Measurements from ENCODE around the gene CAMK1G. TPM values are rescaled to one million over a fixed set of nuclear protein-coding genes. Genes with fewer than 3 reads are reported as not detected.

CAMK1G gene
- total and polyA plus RNA-seq, 9 of the 15 experiments (the other 6 are each of a cell fraction or from before 2014, with no cell fraction given), result not detected

DNA sequence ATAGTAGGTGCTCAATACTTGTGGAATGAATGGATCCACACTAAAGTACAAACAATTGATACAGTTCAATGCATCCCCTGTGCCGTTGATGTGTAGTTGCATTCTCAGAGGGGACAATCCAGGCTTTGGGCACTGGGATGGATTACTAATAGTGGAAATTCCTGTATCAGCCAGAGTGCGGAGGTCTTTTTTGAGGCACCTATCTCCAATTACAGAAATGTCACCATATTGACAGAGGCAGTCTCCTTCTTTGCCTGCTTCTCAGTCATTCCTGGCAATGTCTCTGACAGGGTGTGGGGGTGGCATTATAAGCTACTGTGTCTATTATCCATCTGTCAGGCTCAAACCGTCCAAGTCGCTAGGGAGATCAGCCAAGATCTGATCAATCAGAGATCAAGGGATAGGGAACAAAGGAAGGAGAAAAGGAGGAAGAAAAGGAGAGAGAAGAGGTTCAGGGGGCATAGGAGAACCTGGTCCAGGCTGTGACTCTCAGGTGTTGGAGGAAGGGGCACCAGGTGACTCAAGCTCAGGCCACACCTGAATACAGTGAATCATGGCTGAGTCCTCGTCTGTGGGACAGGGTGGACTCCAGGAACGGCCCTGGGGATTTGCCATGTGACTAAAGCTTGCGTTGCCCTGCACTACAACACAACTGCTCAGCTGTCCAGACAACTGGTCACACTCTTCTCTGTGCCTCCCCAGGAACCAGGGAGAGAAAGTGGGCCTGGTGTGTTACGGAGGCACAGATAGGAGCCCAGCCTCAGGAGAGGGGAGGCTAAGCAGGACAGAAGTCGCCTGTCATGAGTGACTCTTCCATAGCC, 72.1 kb downstream of the CAMK1G start:
- H3K9me3 ChIP-seq (replicated peaks; ENCODE audit: control insufficient read depth, insufficient read depth, low read depth, low read length), result no peaks in the 10 kb centered on the region
- H3K4me3 ChIP-seq, result no peak overlapping the region
- in situ Hi-C loops (cut with MboI), result loop anchor here (10.0 kb wide), 1 partner anchor 1831 kb away; no protein-coding TSS in a partner anchor
- ATAC-seq (no peak), FAIRE-seq (no peak), DNase-seq (ENCODE audit: extremely low read depth in 1 of 4, low spot score in 3 of 4) (no peak)
- BruUV-seq (replicated peaks), result no TSS peak
- H3K4me2 ChIP-seq (ENCODE audit: insufficient read depth, low read length), result no peak overlapping the region
- no peaks in the 10 kb centered on the region for H3K79me2 ChIP-seq (ENCODE audit: control insufficient read depth, insufficient read depth, low read length)
- intact Hi-C loops (cut with micrococcal nuclease), result no loop called here
- CTCF ChIA-PET (ENCODE audit: low intra/inter-chr PET ratio), result no interaction called here
- H3K9ac ChIP-seq (ENCODE audit: insufficient read depth in 1 of 2, low read depth in 2 of 2, low read length in 2 of 2), result no peak overlapping the region
- no peaks in the 10 kb centered on the region for H3K9me1 ChIP-seq (ENCODE audit: control insufficient read depth, insufficient read depth, low read length)
- H4K20me1 ChIP-seq (replicated peaks; ENCODE audit: control insufficient read depth, insufficient read depth, low read length), result no peaks in the 10 kb centered on the region
- peaks cover 26 to 30% of the 10 kb centered on the region in 2 experiments for H3K4me1 ChIP-seq (replicated peaks in 1 of 2; ENCODE audit: control insufficient read depth in 2 of 2, insufficient read depth in 2 of 2, low read length in 2 of 2)
- TF ChIP-seq HNRNPK (IDR thresholded peaks at IDR 0.05; ENCODE audit: low read depth, low read length, poor library complexity, severe bottlenecking) (no peak), ZKSCAN1 (IDR thresholded peaks at IDR 0.05; ENCODE audit: low read depth, low read length) (peak; percentile 85)
- POLR2A ChIA-PET, result no interaction called here
- H3K27ac ChIP-seq (ENCODE audit: extremely low read depth, low read depth, low read length), result no peak overlapping the region
- H3K27me3 ChIP-seq (ENCODE audit: control insufficient read depth in 2 of 2, insufficient read depth in 2 of 2, low read length in 2 of 2), result peaks cover 0 to 6% of the 10 kb centered on the region in 2 experiments; a peak in 1 of 5 replicates
- no peaks in the 10 kb centered on the region for H3K36me3 ChIP-seq (ENCODE audit: control insufficient read depth, insufficient read depth, low read length)
- WGBS (ENCODE audit: insufficient coverage, low coverage, missing lambda C conversion rate), result 31% methylated on average over 9 of the region's 9 CpGs
- H2AFZ ChIP-seq (ENCODE audit: low read depth, low read length), result no peak overlapping the region

GRCh38 chr1:209657140-209657879, 73.8 kb downstream of the CAMK1G start:
- Histone ChIP-seq H3K9me1 (ENCODE audit: control insufficient read depth, insufficient read depth, low read length) (no peaks in the 10 kb centered on the region), H3K4me3 (no peak overlapping the region), H3K27me3 (ENCODE audit: control insufficient read depth in 2 of 2, insufficient read depth in 2 of 2, low read length in 2 of 2) (peaks cover 0 to 6% of the 10 kb centered on the region in 2 experiments; a peak in 2 of 5 replicates), H3K79me2 (ENCODE audit: control insufficient read depth, insufficient read depth, low read length) (no peaks in the 10 kb centered on the region), H4K20me1 (replicated peaks; ENCODE audit: control insufficient read depth, insufficient read depth, low read length) (no peaks in the 10 kb centered on the region), H3K9me3 (replicated peaks; ENCODE audit: control insufficient read depth, insufficient read depth, low read depth, low read length) (no peaks in the 10 kb centered on the region), H3K4me2 (ENCODE audit: insufficient read depth, low read length) (no peak overlapping the region), H2AFZ (ENCODE audit: low read depth, low read length) (peak overlapping the region; percentile 3), H3K27ac (ENCODE audit: extremely low read depth, low read depth, low read length) (no peak overlapping the region), H3K9ac (ENCODE audit: insufficient read depth in 1 of 2, low read depth in 2 of 2, low read length in 2 of 2) (no peak overlapping the region), H3K36me3 (ENCODE audit: control insufficient read depth, insufficient read depth, low read length) (no peaks in the 10 kb centered on the region), H3K4me1 (replicated peaks in 1 of 2; ENCODE audit: control insufficient read depth in 2 of 2, insufficient read depth in 2 of 2, low read length in 2 of 2) (peaks cover 14 to 20% of the 10 kb centered on the region in 2 experiments)
- intact Hi-C loops (cut with micrococcal nuclease) (no loop called here), in situ Hi-C loops (cut with MboI) (loop anchor here (10.0 kb wide), 1 partner anchor 1833 kb away; no protein-coding TSS in a partner anchor)
- FAIRE-seq (peak; percentile 15), DNase-seq (ENCODE audit: extremely low read depth in 1 of 4, low spot score in 3 of 4) (peak in 2 of 4 experiments; percentile 33 to 40), ATAC-seq (peak; percentile 48)
- CTCF ChIA-PET (ENCODE audit: low intra/inter-chr PET ratio), result no interaction called here
- POLR2A ChIA-PET, result interaction anchor here (0.7 to 1.7 kb wide), 4 partner anchors 8 to 28 kb away, joined by 3 to 6 read pairs (median 5); no protein-coding TSS in a partner anchor
- 19% methylated on average over 9 of the region's 9 CpGs for WGBS (ENCODE audit: insufficient coverage, low coverage, missing lambda C conversion rate)
- no TSS peak for BruUV-seq (replicated peaks)
- TF ChIP-seq, protein P1, sequence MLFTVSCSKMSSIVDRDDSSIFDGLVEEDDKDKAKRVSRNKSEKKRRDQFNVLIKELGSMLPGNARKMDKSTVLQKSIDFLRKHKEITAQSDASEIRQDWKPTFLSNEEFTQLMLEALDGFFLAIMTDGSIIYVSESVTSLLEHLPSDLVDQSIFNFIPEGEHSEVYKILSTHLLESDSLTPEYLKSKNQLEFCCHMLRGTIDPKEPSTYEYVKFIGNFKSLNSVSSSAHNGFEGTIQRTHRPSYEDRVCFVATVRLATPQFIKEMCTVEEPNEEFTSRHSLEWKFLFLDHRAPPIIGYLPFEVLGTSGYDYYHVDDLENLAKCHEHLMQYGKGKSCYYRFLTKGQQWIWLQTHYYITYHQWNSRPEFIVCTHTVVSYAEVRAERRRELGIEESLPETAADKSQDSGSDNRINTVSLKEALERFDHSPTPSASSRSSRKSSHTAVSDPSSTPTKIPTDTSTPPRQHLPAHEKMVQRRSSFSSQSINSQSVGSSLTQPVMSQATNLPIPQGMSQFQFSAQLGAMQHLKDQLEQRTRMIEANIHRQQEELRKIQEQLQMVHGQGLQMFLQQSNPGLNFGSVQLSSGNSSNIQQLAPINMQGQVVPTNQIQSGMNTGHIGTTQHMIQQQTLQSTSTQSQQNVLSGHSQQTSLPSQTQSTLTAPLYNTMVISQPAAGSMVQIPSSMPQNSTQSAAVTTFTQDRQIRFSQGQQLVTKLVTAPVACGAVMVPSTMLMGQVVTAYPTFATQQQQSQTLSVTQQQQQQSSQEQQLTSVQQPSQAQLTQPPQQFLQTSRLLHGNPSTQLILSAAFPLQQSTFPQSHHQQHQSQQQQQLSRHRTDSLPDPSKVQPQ (CRISPR knock-in tag; IDR thresholded peaks at IDR 0.05; ENCODE audit: borderline replicate concordance), result no peak
- no peak for TF ChIP-seq TCF7 (IDR thresholded peaks at IDR 0.05; ENCODE audit: borderline replicate concordance)
- TF ChIP-seq FOSL1 (tag; conservative IDR thresholded peaks at IDR 0.05), result peak; percentile 72
- TF ChIP-seq NR2C1 (IDR thresholded peaks at IDR 0.05), result peak; percentile 80
- TF ChIP-seq NR2C1 (tag; IDR thresholded peaks at IDR 0.05), result peak; percentile 85
